Activated CD4-positive, CD25-positive, alpha-beta regulatory T cell treated with anti-CD3 and anti-CD28 coated beads, Interleukin-2, amount 50 U/mL, for 16 hours (primary cell): ENCODE data around the gene EIF4G3.
"Not testable (repeated sequence)": the region's sequence is repeated elsewhere in the genome, so short reads cannot be mapped to it uniquely, and the experiment has no call there.

Experiments used
- DNase-seq: peaks from one replicate; pipeline ENCODE4 v3.0.0-alpha.2; 2020; ENCODE audit warnings: low read depth, low spot score

EIF4G3 gene

GRCh38 chr1:21105807-21106206, 70.9 kb downstream of the EIF4G3 start:
- no peak for DNase-seq

- DNase-seq, result no peak
Observed at GRCh38 chr1:21104683-21105082, 72.0 kb downstream of the EIF4G3 start.

GRCh38 chr1:21100481-21100921, 76.2 kb downstream of the EIF4G3 start:
- DNase-seq, result no peak

- DNase-seq, result no peak
Observed at GRCh38 chr1:21099869-21100131, 76.9 kb downstream of the EIF4G3 start.

GRCh38 chr1:21099034-21099868, 77.4 kb downstream of the EIF4G3 start:
- no peak for DNase-seq

GRCh38 chr1:21098186-21098915, 78.3 kb downstream of the EIF4G3 start:
- DNase-seq, result no peak

DNA sequence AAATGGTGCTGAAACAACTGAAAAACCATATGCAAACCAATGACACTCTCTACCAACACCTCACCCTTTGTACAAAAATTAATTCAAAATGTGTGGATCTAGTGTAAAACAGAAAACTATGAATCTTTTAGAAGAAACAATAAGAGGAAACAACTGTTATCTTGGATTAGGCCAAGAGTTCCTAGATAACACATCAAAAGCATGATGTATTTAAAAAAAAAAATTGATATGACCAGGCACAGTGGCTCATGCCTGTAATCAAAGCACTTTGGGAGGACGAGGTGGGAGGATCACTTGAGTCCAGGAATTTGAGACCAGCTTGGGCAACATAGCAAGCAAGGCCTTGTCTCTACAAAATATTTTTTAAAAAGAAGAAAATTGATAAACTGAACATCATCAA, 79.0 kb downstream of the EIF4G3 start:
- no peak for DNase-seq

GRCh38 chr1:21095976-21096375, 80.7 kb downstream of the EIF4G3 start:
- no peak for DNase-seq

DNA sequence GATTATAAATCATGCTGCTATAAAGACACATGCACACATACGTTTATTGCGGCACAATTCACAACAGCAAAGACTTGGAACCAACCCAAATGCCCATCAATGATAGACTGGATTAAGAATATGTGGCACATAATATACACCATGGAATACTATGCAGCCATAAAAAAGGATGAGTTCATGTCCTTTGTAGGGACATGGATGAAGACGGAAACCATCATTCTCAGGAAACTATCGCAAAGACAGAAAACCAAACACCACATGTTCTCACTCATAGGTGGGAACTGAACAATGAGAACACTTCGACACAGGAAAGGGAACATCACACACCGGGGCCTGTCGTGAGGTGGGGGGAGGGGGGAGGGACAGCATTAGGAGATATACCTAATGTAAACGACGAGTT, 82.4 kb downstream of the EIF4G3 start:
- DNase-seq, result not testable (repeated sequence)

DNA sequence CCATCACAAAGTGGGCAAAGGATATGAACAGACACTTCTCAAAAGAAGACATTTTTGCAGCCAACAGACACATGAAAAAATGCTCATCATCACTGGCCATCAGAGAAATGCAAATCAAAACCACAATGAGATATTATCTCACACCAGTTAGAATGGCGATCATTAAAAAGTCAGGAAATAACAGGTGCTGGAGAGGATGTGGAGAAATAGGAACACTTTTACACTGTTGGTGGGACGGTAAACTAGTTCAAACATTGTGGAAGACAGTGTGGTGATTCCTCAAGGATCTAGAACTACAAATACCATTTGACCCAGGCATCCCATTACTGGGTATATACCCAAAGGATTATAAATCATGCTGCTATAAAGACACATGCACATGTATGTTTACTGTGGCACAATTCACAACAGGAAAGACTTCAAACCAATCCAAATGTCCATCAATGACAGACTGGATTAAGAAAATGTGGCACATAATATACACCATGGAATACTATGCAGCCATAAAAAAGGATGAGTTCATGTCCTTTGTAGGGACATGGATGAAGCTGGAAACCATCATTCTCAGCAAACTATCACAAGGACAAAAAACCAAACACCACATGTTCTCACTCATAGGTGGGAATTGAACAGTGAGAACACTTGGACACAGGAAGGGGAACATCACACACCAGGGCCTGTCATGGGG, 83.3 kb downstream of the EIF4G3 start:
- DNase-seq, result not testable (repeated sequence)

DNA sequence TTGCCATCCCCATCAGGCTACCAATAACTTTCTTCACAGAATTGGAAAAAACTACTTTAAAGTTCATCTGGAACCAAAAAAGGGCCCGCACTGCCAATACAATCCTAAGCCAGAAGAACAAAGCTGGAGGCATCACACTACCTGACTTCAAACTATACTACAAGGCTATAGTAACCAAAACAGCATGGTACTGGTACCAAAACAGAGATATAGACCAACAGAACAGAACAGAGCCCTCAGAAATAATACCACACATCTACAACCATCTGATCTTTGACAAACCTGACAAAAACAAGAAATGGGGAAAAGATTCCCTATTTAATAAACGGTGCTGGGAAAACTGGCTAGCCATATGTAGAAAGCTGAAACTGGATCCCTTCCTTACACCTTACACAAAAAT, 84.2 kb downstream of the EIF4G3 start:
- not testable (repeated sequence) for DNase-seq

DNA sequence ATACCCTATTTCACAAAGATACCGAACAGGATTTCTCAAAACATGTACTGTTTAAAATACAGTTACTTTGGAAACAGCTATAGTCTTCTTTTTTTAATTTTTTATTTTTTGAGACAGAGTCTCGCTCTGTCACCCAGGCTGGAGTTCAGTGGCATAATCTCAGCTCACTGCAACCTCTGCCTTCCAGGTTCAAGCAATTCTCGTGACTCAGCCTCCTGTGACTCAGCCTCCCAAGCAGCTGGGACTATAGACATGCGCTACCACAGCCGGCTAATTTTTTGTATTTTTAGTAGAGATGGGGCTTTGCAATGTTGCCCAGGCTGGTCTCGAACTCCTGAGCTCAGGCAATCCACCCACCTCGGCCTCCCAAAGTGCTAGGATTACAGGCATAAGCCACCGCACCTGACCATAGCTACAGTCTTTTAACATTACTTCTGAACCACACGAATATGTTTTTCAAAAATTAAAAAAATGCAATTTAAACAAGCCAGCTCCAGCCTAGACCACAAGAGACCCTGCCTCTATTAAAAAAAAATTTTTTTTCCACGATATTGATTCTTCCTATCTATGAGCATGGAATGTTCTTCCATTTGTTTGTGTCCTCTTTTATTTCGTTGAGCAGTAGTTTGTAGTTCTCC, 85.5 kb downstream of the EIF4G3 start:
- not testable (repeated sequence) for DNase-seq

DNA sequence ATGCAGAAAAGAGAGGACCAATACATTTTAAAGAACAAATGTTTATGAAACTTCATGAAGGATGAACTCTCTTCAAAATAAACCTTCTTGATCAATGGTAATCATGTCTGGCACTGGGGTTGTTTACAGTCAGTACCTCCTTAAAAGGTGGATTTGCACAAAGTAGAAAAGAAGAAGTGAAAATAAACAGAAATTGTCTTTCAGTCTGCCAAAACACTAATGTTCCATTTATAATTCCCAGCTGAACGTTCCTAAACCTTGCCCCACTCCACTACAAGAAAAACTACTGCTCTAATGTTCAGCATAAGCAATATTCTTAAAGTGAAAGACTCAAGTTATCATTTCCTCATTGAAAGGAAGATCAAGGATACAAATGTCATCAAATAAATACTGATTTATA, 86.2 kb downstream of the EIF4G3 start:
- no peak for DNase-seq

- no peak for DNase-seq
Observed at GRCh38 chr1:21089731-21090130, 87.0 kb downstream of the EIF4G3 start.

GRCh38 chr1:21089299-21089698, 87.4 kb downstream of the EIF4G3 start:
- DNase-seq, result no peak

DNA sequence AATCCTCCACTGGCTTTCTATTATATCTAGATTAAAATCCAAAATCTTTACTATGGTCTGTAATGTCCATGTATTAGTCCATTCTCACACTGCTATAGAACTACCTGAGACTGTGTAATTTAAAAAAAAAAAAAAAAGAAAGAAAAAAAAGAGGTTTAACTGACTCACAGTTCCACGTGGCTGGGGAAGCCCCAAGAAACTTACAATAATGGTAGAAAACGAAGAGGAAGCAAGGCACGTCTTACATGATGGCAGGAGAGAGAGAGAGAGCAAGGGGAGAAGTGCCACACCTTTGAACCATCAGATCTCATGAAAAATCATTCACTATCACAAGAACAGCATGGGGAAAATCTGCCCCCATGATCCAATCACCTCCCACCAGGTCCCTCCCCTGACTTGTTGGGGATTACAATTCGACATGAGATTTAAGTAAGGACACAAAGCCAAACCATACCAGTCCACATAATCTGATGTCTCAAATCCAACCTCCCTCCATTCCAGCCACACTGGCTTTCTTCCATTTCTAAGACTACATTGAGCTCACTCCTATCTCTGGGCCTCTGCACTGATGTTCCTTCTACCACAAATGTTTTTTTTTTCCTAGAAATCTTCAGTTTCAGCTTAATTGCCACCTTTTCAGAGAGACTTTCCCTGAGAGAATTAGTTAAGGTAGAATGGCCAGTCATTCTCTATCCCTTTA, 92.4 kb downstream of the EIF4G3 start:
- no peak for DNase-seq

DNA sequence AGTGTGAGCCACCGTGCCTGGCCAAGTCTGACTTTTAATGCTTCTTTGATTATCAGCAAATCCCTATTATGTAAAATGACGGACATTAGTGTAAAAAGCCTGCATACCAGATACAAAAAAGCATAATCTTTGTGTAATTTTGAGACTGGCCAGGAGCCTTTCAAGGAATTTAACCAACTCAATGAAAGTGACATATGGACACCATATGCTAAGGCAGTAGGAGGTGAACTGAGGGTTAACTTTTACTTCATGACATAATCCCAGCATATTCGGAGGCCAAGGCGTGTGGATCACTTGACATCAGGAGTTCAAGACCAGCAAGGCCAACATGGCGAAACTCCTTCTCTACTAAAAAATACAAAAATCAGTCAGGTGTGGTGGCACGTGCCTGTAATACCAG, 94.6 kb downstream of the EIF4G3 start:
- no peak for DNase-seq

DNA sequence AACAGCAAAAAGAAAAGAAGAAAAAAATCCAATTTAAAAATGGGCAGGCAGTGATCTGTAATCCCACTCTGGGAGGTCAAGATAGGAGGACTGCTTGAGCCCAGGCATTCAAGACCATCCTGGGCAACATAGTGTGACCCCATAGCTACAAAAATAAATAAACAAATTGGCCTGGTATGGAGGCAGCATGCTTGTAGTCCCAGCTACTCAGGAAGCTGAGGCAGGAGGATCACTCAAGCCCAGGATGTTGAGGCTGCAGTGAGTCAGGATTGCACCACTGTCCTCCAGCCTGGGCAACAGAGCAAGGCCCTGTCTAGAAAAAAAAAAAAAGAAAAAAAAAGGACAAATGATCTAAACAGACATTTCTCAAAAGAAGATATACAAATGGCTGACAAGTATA, 99.6 kb downstream of the EIF4G3 start:
- no peak for DNase-seq

GRCh38 chr1:21072721-21073120, 104.0 kb downstream of the EIF4G3 start:
- no peak for DNase-seq

GRCh38 chr1:21069549-21069948, 107.1 kb downstream of the EIF4G3 start:
- DNase-seq, result no peak

DNA sequence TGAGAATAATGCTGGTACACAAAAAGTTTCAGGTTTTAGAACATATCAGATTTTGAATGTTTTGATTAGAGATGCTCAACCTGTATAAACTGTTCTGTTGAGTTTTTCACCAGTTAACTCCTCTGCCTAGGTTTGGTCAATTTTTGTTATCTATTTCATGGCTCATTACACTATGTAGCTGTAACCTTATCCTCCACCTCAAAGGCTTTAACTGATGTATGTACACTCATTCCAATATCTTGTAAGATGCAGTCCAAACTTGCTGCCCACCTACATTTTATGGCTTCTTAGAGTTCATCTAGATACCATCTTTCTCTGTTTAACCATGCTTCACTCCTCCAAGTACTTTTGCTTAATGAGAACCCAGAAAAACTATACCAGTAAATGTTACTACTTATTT, 107.8 kb downstream of the EIF4G3 start:
- DNase-seq, result no peak
